AG04450 (cell line): ENCODE measurements around the gene TMEM203. TPM values are rescaled to one million over a fixed set of nuclear protein-coding genes. Genes with fewer than 3 reads are reported as not detected.
"Not testable (repeated sequence)": the region's sequence is repeated elsewhere in the genome, so short reads cannot be mapped to it uniquely, and the experiment has no call there.

Experiments used
- CTCF ChIA-PET: fragments of 300-600, 350-600 bp; formaldehyde crosslinking; extraction: SDS; loops from one replicate; lab custom pipeline; 2022; ENCODE audit warnings: antibody characterized with exemption, inconsistent platforms; lab: Charles Lee
- POLR2A ChIA-PET: fragments of 350-600 bp; formaldehyde crosslinking; extraction: SDS; loops from one replicate; lab custom pipeline; 2021; ENCODE audit warnings: antibody characterized with exemption, inconsistent platforms; lab: Yijun Ruan, JAX
- DNase-seq: peaks from one replicate; pipeline ENCODE4 v3.0.0-alpha.2; 2011; ENCODE audit warnings: low read depth, low spot score
- H3K27ac ChIP-seq: one replicate; pipeline ENCODE4 v1.5.1; 2012; ENCODE audit warnings: low read depth, low read length, control low read depth
- H3K27me3 ChIP-seq: one replicate; pipeline ENCODE4 v1.6.0; 2012; ENCODE audit warnings: low read length; ENCODE audit not compliant: control insufficient read depth, insufficient read depth
- H3K4me3 ChIP-seq: 2 replicates; pipeline ENCODE4 v1.5.1; 2011; ENCODE audit warnings: mild to moderate bottlenecking, low read depth, low read length, control low read depth
- H3K9me3 ChIP-seq: 2 replicates; pipeline ENCODE4 v1.5.1; 2012; ENCODE audit warnings: low read length; ENCODE audit not compliant: control insufficient read depth, insufficient read depth
- polyA plus RNA-seq: library from polyadenylated mRNA; depleted of rRNA; stranded (reverse); fragments of >200 nt; gene quantifications from 2 replicates; pipeline ENCODE4 v1.2.3, GENCODE V29; 2011
- TF ChIP-seq, protein P1 (sequence below): IDR thresholded peaks from 2 replicates; pipeline ENCODE4 v1.5.1; 2011; ENCODE audit warnings: low read depth, low read length, control low read depth, inconsistent platforms

Gene TMEM203
- polyA plus RNA-seq, 1 experiment: 50.2 TPM

DNA sequence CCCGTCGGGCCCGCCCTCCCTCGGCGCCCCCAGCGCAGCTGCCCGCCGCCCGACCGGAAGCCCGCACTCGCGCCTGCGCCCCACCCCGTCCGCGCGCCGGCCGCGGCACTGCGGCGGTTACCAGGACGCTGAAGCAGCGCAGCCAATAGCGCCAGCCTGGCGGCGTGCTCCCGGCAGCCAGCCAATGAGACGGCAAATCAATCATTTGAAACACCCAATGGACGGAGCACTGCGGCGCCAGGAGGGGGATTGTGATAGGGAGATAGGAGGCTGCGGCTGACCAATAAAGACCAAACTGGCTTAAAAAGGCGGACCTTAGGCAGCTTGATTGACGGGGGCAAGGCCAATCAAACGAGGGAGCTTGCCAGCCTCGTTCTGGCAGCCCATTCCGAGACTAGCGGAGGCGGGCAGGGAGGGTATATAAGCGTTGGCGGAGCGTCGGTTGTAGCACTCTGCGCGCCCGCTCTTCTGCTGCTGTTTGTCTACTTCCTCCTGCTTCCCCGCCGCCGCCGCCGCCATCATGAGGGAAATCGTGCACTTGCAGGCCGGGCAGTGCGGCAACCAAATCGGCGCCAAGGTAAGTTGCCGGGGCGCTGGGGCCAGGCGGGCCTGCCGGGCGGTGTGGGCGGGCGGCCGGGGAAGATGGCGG is 35.5 kb upstream of the TMEM203 start, which contains the start of gene TUBB4B:
TSS of gene TUBB4B (plus strand) at position 447 of the 649 bp plus-strand sequence. CDS start at position 521, 74 bp downstream.
- Histone ChIP-seq H3K27me3 (no peaks in the 10 kb centered on the region), H3K4me3 (peak within 1 kb of the TSS; percentile 82), H3K9me3 (no peaks in the 10 kb centered on the region; the same call in 1 of the 2 replicates), H3K27ac (peak within 1 kb of the TSS; percentile 83)
- TF ChIP-seq, protein P1, sequence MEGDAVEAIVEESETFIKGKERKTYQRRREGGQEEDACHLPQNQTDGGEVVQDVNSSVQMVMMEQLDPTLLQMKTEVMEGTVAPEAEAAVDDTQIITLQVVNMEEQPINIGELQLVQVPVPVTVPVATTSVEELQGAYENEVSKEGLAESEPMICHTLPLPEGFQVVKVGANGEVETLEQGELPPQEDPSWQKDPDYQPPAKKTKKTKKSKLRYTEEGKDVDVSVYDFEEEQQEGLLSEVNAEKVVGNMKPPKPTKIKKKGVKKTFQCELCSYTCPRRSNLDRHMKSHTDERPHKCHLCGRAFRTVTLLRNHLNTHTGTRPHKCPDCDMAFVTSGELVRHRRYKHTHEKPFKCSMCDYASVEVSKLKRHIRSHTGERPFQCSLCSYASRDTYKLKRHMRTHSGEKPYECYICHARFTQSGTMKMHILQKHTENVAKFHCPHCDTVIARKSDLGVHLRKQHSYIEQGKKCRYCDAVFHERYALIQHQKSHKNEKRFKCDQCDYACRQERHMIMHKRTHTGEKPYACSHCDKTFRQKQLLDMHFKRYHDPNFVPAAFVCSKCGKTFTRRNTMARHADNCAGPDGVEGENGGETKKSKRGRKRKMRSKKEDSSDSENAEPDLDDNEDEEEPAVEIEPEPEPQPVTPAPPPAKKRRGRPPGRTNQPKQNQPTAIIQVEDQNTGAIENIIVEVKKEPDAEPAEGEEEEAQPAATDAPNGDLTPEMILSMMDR: no peak
- ChIA-PET CTCF (interaction anchor here (1.0 kb wide), 1 partner anchor 212 kb away, joined by 3 read pairs; no protein-coding TSS in a partner anchor), POLR2A (interaction anchor here (0.5 to 5.7 kb wide), 46 partner anchors 11 to 1131 kb away, joined by 3 to 146 read pairs (median 4); partner anchors contain the start of genes ANAPC2, CYSRT1, EXD3 and MAN1B1)
- DNase-seq: peak; percentile 100

DNA sequence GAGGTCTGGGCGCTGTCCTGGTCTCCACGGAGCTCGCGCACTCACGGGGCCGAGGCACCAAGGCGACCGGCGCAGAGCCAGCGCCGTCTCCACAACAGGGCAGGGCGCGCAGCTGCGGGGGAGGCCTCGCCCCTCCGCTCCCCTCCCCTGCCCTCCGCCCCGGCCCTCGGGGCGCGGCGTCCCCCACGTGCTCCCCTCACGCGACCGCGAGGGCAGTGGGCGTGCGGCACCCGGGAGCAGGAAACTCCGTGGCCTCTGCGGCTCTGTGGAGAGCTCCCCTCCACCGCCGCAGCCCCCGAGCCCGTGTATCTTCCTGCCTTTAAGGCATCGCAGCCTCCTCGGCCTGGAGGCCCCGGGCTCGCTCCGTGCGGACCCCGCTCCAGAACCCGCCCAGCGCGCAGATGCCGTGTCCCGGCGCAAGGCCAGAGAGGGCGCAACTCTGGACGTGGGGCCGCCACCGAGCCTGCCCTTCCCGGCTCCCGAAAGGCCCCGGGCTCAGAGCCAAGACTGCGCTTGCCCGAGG is 34.9 kb upstream of the TMEM203 start:
- H3K4me3 ChIP-seq: peak overlapping the region; percentile 68
- H3K27ac ChIP-seq: peak overlapping the region; percentile 83
- no peaks in the 10 kb centered on the region; the same call in 1 of the 2 replicates for H3K9me3 ChIP-seq
- H3K27me3 ChIP-seq: no peaks in the 10 kb centered on the region
- TF ChIP-seq, protein P1: no peak
- ChIA-PET CTCF (interaction anchor here (1.0 to 2.3 kb wide), 2 partner anchors 13 to 211 kb away, joined by 3 to 8 read pairs; partner anchors contain the start of gene RNF224), POLR2A (interaction anchor here (0.5 to 5.7 kb wide), 46 partner anchors 10 to 1131 kb away, joined by 3 to 146 read pairs (median 4); partner anchors contain the start of genes ANAPC2, CYSRT1, EXD3 and MAN1B1)
- no peak for DNase-seq

DNA sequence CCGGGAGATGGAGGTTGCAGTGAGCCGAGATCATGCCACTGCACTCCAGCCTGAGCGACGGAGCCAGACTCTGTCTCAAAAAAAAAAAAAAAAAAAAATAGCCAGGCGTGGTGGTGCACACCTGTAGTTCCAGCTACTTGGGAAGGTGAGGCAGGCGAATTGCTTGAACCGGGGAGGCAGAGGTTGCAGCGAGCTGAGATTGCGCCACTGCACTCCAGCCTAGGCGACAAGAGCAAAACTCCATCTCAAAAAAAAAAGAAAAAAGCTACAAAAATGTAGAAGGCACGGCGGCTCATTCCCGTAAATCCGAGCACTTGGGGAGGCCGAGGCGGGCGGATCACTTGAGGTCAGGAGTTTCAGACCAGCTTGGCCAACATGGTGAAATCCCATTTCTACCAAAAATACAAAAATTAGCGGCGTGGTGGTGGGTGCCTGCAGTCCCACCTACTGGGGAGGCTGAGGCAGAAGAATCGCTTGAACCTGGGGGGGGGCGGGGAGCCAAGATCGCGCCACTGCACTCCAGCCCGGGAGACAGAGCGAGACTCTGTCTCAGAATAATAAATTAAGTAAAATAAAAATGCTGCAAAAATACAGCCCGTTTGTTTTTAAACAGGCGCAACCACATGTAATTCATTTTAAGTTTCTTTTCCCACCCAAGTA is 34.2 kb upstream of the TMEM203 start:
- Histone ChIP-seq H3K27ac (peak overlapping the region; percentile 47), H3K4me3 (peak overlapping the region; percentile 68)
- not testable (repeated sequence) for H3K27me3 ChIP-seq, DNase-seq, H3K9me3 ChIP-seq
- ChIA-PET POLR2A (interaction anchor here (0.7 to 5.7 kb wide), 12 partner anchors 12 to 110 kb away, joined by 6 to 146 read pairs (median 14); partner anchors contain the start of genes ANAPC2, NELFB, RNF224 and SSNA1), CTCF (interaction anchor here (2.3 kb wide), 1 partner anchor 12 kb away, joined by 8 read pairs; the partner anchor contains the start of gene RNF224)

DNA sequence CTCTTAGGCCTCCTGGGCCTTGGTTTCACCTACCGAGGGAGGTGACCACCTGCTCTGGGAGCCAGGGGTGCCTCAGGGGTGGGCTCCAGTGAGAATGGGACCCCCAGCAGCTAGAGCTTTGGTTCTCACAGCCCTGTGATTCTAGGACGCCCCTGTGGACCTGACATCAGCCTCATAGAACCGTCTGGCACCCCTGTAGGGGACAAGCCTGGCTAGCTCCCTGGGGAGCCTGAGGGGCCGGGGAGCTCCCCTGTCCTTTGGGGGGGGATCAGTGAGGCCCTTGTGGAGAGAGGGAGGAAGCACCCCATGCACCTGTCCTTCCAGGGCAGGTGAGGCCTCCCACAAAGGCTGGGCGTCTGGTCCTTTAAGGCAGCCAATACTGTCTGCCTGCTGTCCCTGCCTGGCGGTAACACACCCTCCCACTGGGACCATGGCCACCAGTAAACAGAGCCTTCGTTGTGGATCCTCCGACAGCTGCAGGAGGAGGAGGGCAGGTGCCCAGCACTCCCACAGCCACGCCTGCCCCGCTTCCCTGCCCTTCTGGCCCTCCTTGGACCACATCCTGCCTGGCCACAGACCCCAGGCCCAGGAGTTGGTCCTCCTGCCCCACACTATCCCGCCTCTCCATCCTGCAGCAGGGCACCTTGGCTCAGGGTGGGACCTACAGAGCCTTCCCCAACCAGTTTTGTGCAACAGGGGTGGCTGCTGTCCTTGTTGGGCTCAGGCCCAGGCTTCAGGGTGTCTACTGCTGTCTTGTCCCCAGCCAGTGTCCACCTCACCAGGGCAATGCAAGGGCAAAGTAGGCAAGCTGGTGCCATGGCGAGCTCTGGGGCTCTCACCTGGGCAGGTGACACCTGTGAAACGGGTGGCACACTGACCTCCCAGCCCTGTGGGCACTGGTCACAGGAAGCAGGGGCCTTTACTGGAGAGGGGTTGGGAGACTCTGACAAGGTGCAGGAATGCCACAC is 32.6 kb upstream of the TMEM203 start:
- Histone ChIP-seq H3K9me3 (no peaks in the 10 kb centered on the region; the same call in 1 of the 2 replicates), H3K27me3 (no peaks in the 10 kb centered on the region), H3K27ac (no peak overlapping the region), H3K4me3 (no peak overlapping the region)
- TF ChIP-seq, protein P1: no peak
- ChIA-PET POLR2A (no interaction called here), CTCF (interaction anchor here (0.5 to 2.3 kb wide), 8 partner anchors 11 to 311 kb away, joined by 3 to 17 read pairs (median 6); partner anchors contain the start of genes ANAPC2, RNF224 and SSNA1)
- no peak for DNase-seq
